SK-N-SH (cell line): ENCODE data around the gene PLRG1. TPM values are rescaled to one million over a fixed set of nuclear protein-coding genes. Genes with fewer than 3 reads are reported as not detected.

Experiments
- CTCF ChIA-PET: fragments of 300-600, 350-600 bp; formaldehyde crosslinking; extraction: SDS; loops from one replicate; lab custom pipeline; 2021; lab: Yijun Ruan, JAX
- POLR2A ChIA-PET: fragments of 350-600 bp; sonication (Branson Sonifier 250); formaldehyde crosslinking; extraction: SDS; loops from one replicate; lab custom pipeline; 2020; ENCODE audit warnings: antibody characterized with exemption, inconsistent platforms; lab: Yijun Ruan, JAX
- DNase-seq: peaks from one replicate; pipeline ENCODE4 v3.0.0; 2012
- H2AFZ ChIP-seq: fragments of 200-600 bp; sonication (generic); 2 replicates; pipeline ENCODE4 v1.8.1; 2016; ENCODE audit warnings: antibody characterized with exemption, mild to moderate bottlenecking, low read depth
- H3F3A ChIP-seq: fragments of 200-600 bp; sonication (generic); replicated peaks from 2 replicates; pipeline ENCODE3; 2016; ENCODE audit warnings: antibody characterized with exemption, mild to moderate bottlenecking; ENCODE audit not compliant: insufficient read depth
- H3K27ac ChIP-seq, 2 experiments: fragments of 200-500 bp in 1 of 2; fragments of 200-600 bp in 1 of 2; sonication (Bioruptor generic) in 1 of 2; sonication (generic), shearing (Covaris generic) in 1 of 2; 2 replicates each; pipeline versions ENCODE4 v1.5.1 to v1.6.1; 2014 to 2016; ENCODE audit warnings: low read depth in 2 of 2, inconsistent platforms in 1 of 2, low read length in 1 of 2, mild to moderate bottlenecking in 1 of 2, mixed read lengths in 1 of 2
- H3K27me3 ChIP-seq: fragments of 200-600 bp; sonication (generic), shearing (Covaris generic); 2 replicates; pipeline ENCODE4 v1.6.1; 2016; ENCODE audit warnings: mixed run types; ENCODE audit not compliant: insufficient read depth
- H3K36me3 ChIP-seq, 2 experiments: fragments of 200-500 bp in 1 of 2; fragments of 200-600 bp in 1 of 2; sonication (Bioruptor generic) in 1 of 2; sonication (generic) in 1 of 2; replicated peaks in 1 of 2; 2 replicates each; pipeline versions ENCODE3 to v1.5.1; 2014 to 2016; ENCODE audit warnings: low read length in 1 of 2, mild to moderate bottlenecking in 1 of 2; ENCODE audit not compliant: insufficient read depth in 2 of 2, control insufficient read depth in 1 of 2
- H3K4me1 ChIP-seq, 2 experiments: fragments of 200-500 bp in 1 of 2; fragments of 200-600 bp in 1 of 2; sonication (Bioruptor generic) in 1 of 2; sonication (generic), shearing (Covaris generic) in 1 of 2; 2 replicates each; pipeline versions ENCODE4 v1.5.1 to v1.6.1; 2014 to 2016; ENCODE audit warnings: low read depth in 1 of 2, low read length in 1 of 2, mixed run types in 1 of 2; ENCODE audit not compliant: insufficient read depth in 2 of 2, control insufficient read depth in 1 of 2
- H3K4me2 ChIP-seq: fragments of 200-600 bp; sonication (generic), shearing (Covaris generic); 2 replicates; pipeline ENCODE4 v1.6.1; 2017; ENCODE audit warnings: mixed run types
- H3K4me3 ChIP-seq, 2 experiments: fragments of 200-500 bp in 1 of 2; fragments of 200-600 bp in 1 of 2; sonication (Bioruptor generic) in 1 of 2; sonication (generic), shearing (Covaris generic) in 1 of 2; 2 replicates each; pipeline versions ENCODE4 v1.5.1 to v1.8.1; 2014 to 2016; ENCODE audit warnings: low read depth in 2 of 2, inconsistent platforms in 1 of 2, low read length in 1 of 2, mild to moderate bottlenecking in 1 of 2, mixed read lengths in 1 of 2, moderate library complexity in 1 of 2
- H3K79me2 ChIP-seq: fragments of 200-600 bp; sonication (generic); 2 replicates; pipeline ENCODE4 v1.8.1; 2017; ENCODE audit warnings: mild to moderate bottlenecking; ENCODE audit not compliant: insufficient read depth
- H3K9ac ChIP-seq: fragments of 200-600 bp; sonication (generic); 2 replicates; pipeline ENCODE4 v1.6.1; 2017; ENCODE audit warnings: mixed run types
- H3K9me2 ChIP-seq: fragments of 200-600 bp; sonication (generic); 2 replicates; pipeline ENCODE4 v1.6.1; 2017; ENCODE audit warnings: mixed run types
- H3K9me3 ChIP-seq: fragments of 200-600 bp; sonication (generic); 2 replicates; pipeline ENCODE4 v1.6.1; 2017; ENCODE audit warnings: mixed run types, mild to moderate bottlenecking, moderate library complexity
- H4K20me1 ChIP-seq: fragments of 200-600 bp; sonication (generic); 2 replicates; pipeline ENCODE4 v1.6.1; 2017; ENCODE audit warnings: mild to moderate bottlenecking, mixed run types; ENCODE audit not compliant: insufficient read depth
- FOSL2 ChIP-seq: IDR thresholded peaks from 2 replicates; pipeline ENCODE4 v1.4.0; 2012; ENCODE audit warnings: low read depth, mild to moderate bottlenecking, moderate library complexity, borderline replicate concordance
- GABPA ChIP-seq: IDR thresholded peaks from 2 replicates; pipeline ENCODE4 v1.4.0; 2012; ENCODE audit warnings: low read depth, mild to moderate bottlenecking
- IRF3 ChIP-seq: fragments of 150-350 bp; IDR thresholded peaks from 2 replicates; pipeline ENCODE4 v1.6.1; 2016; ENCODE audit warnings: mild to moderate bottlenecking, low read depth, low read length
- JUND ChIP-seq: IDR thresholded peaks from 2 replicates; pipeline ENCODE4 v1.4.0; 2012
- MEF2A ChIP-seq: IDR thresholded peaks from 2 replicates; pipeline ENCODE4 v1.4.0; 2012; ENCODE audit warnings: low read depth, borderline replicate concordance
- NRF1 ChIP-seq: IDR thresholded peaks from 2 replicates; pipeline ENCODE4 v1.6.1; 2012; ENCODE audit warnings: low read depth, mild to moderate bottlenecking, low read length
- RAD21 ChIP-seq: IDR thresholded peaks from 2 replicates; pipeline ENCODE4 v1.6.1; 2012; ENCODE audit warnings: mild to moderate bottlenecking, low read length
- RFX5 ChIP-seq: IDR thresholded peaks from 2 replicates; pipeline ENCODE4 v1.6.1; 2012; ENCODE audit warnings: mild to moderate bottlenecking, improper control_type of control experiment, low read length
- SIN3A ChIP-seq: IDR thresholded peaks from 2 replicates; pipeline ENCODE4 v1.6.1; 2012; ENCODE audit warnings: low read depth, mild to moderate bottlenecking, low read length, moderate library complexity, borderline replicate concordance
- TEAD4 ChIP-seq: IDR thresholded peaks from 2 replicates; pipeline ENCODE4 v1.4.0; 2012; ENCODE audit warnings: mild to moderate bottlenecking, borderline replicate concordance; ENCODE audit not compliant: insufficient read depth
- USF2 ChIP-seq: fragments of 150-350 bp; IDR thresholded peaks from 2 replicates; pipeline ENCODE4 v1.6.1; 2017; ENCODE audit warnings: antibody characterized with exemption, low read length, low read depth, borderline replicate concordance
- WGBS: methylation state at CpG from one replicate; pipeline ENCODE4 v1.1.6; 2017; ENCODE audit warnings: low lambda C conversion rate; 5-methylcytosine and 5-hydroxymethylcytosine counted together
- polyA plus RNA-seq, 3 experiments: library from polyadenylated mRNA; depleted of rRNA; stranded (reverse); fragments of >200 nt; gene quantifications; 2 replicates each; pipeline ENCODE4 v1.2.3, GENCODE V29; 2012

PLRG1 gene
- polyA plus RNA-seq, 1 of the 3 experiments (the other 2 are of a cell fraction): 64.8 TPM

- Histone ChIP-seq H3K9me3 (no peaks in the 10 kb centered on the region), H3K36me3 (no peaks in the 10 kb centered on the region), H4K20me1 (no peaks in the 10 kb centered on the region), H3K9ac (no peak overlapping the region), H3K79me2 (no peaks in the 10 kb centered on the region), H2AFZ (no peak overlapping the region), H3K9me2 (no peaks in the 10 kb centered on the region), H3K27ac (no peak overlapping the region), H3K4me1 (no peaks in the 10 kb centered on the region), H3K27me3 (peaks cover 3% of the 10 kb centered on the region; the same call in 1 of the 2 replicates), H3K4me3 (no peak overlapping the region), H3F3A (no peaks in the 10 kb centered on the region), H3K4me2 (no peak overlapping the region)
- POLR2A ChIA-PET: no interaction called here
- CTCF ChIA-PET: interaction anchor here (0.7 to 1.9 kb wide), 4 partner anchors 13 to 214 kb away, joined by 3 to 5 read pairs (median 4); no protein-coding TSS in a partner anchor
- no peak for TF ChIP-seq RAD21
- DNase-seq: no peak
- WGBS: 15% methylated on average over 6 of the region's 6 CpGs
Measured at GRCh38 chr4:154565704-154566103, 15.5 kb upstream of the PLRG1 start.

GRCh38 chr4:154564311-154564710 is 14.1 kb upstream of the PLRG1 start:
- CTCF ChIA-PET: interaction anchor here (1.1 kb wide), 1 partner anchor 215 kb away, joined by 3 read pairs; no protein-coding TSS in a partner anchor
- no peaks in the 10 kb centered on the region for H3F3A ChIP-seq

More at GRCh38 chr4:154564311-154564710, 14.1 kb upstream of the PLRG1 start:
- DNase-seq: no peak
- no peak overlapping the region for H3K4me2 ChIP-seq
- no peaks in the 10 kb centered on the region for H4K20me1 ChIP-seq
- H3K36me3 ChIP-seq: no peaks in the 10 kb centered on the region
- H3K4me1 ChIP-seq: no peaks in the 10 kb centered on the region
- H3K27ac ChIP-seq: no peak overlapping the region
- H3K9ac ChIP-seq: no peak overlapping the region
- WGBS: 10% methylated on average over 1 of the region's 1 CpG
- no peaks in the 10 kb centered on the region for H3K9me3 ChIP-seq
- H3K4me3 ChIP-seq: no peak overlapping the region
- TF ChIP-seq RAD21 (no peak), IRF3 (no peak), RFX5 (no peak), JUND (no peak), NRF1 (no peak), GABPA (no peak), TEAD4 (no peak), MEF2A (no peak), FOSL2 (no peak), SIN3A (no peak), USF2 (no peak)
- no peaks in the 10 kb centered on the region for H3K79me2 ChIP-seq
- H3K9me2 ChIP-seq: no peaks in the 10 kb centered on the region
- POLR2A ChIA-PET: no interaction called here
- H2AFZ ChIP-seq: no peak overlapping the region
- H3K27me3 ChIP-seq: peaks cover 3% of the 10 kb centered on the region; the same call in 1 of the 2 replicates
